T-helper 17 cell (primary cell): ENCODE results near the gene PELI2. TPM values are rescaled to one million over a fixed set of nuclear protein-coding genes. Genes with fewer than 3 reads are reported as not detected.

ENCODE experiments used
- ATAC-seq: fragments of 150-1000 bp; cut with Tn5 transposase; 2 replicates; pipeline ENCODE4 v1.10.0; 2021; ENCODE audit warnings: mild to moderate bottlenecking, moderate library complexity
- DNase-seq, 3 donors: peaks; one replicate each; pipeline versions ENCODE4 v3.0.0 to v3.0.0-alpha.2; 2020 to 2021
- H3K9me3 ChIP-seq: one replicate; pipeline ENCODE4 v1.7.0; 2013; ENCODE audit warnings: low read length, mild to moderate bottlenecking; ENCODE audit not compliant: control insufficient read depth, poor library complexity, severe bottlenecking
- H3K27ac Mint-ChIP-seq: one replicate; pipeline ENCODE4 v1.8.0; 2022; ENCODE audit warnings: mild to moderate bottlenecking, moderate library complexity, mixed read lengths
- H3K27me3 Mint-ChIP-seq: one replicate; pipeline ENCODE4 v1.8.0; 2022; ENCODE audit warnings: mixed read lengths
- H3K36me3 Mint-ChIP-seq: one replicate; pipeline ENCODE4 v1.8.0; 2022; ENCODE audit warnings: low read depth, mixed read lengths
- H3K4me1 Mint-ChIP-seq: one replicate; pipeline ENCODE4 v1.8.0; 2022; ENCODE audit warnings: mild to moderate bottlenecking, mixed read lengths
- H3K4me3 Mint-ChIP-seq: one replicate; pipeline ENCODE4 v1.8.0; 2022; ENCODE audit warnings: mild to moderate bottlenecking, moderate library complexity, mixed read lengths
- total RNA-seq, 4 donors: library from RNA in 2 of 4; stranded (reverse) in 2 of 4; gene quantifications; one replicate each; pipeline ENCODE4 v1.2.3 and lab custom pipeline; 2022 to 2026

PELI2 gene
- total RNA-seq, 2 donors from 2014 or later: 11.2 to 26.3 TPM

- no peaks in the 10 kb centered on the region for H3K9me3 ChIP-seq
- no peaks in the 10 kb centered on the region for H3K4me1 Mint-ChIP-seq
- ATAC-seq (no peak), DNase-seq (no peak)
- H3K4me3 Mint-ChIP-seq: no peak overlapping the region
- H3K27ac Mint-ChIP-seq: no peak overlapping the region
- H3K36me3 Mint-ChIP-seq: peaks cover 1% of the 10 kb centered on the region
- H3K27me3 Mint-ChIP-seq: no peaks in the 10 kb centered on the region
Observed at GRCh38 chr14:56304456-56304855, 186.2 kb downstream of the PELI2 start.

GRCh38 chr14:56309198-56309597 is 191.0 kb downstream of the PELI2 start:
- ATAC-seq (no peak), DNase-seq (no peak)
- no peaks in the 10 kb centered on the region for H3K9me3 ChIP-seq
- no peaks in the 10 kb centered on the region for H3K4me1 Mint-ChIP-seq
- peaks cover 2% of the 10 kb centered on the region for H3K36me3 Mint-ChIP-seq
- no peak overlapping the region for H3K27ac Mint-ChIP-seq
- no peaks in the 10 kb centered on the region for H3K27me3 Mint-ChIP-seq
- H3K4me3 Mint-ChIP-seq: no peak overlapping the region

GRCh38 chr14:56310643-56311042 is 192.4 kb downstream of the PELI2 start:
- DNase-seq: no peak
- no peaks in the 10 kb centered on the region for H3K9me3 ChIP-seq
- no peaks in the 10 kb centered on the region for H3K27me3 Mint-ChIP-seq
- peaks cover 2% of the 10 kb centered on the region for H3K36me3 Mint-ChIP-seq
- no peak for ATAC-seq
- no peak overlapping the region for H3K27ac Mint-ChIP-seq
- H3K4me3 Mint-ChIP-seq: no peak overlapping the region
- H3K4me1 Mint-ChIP-seq: no peaks in the 10 kb centered on the region

GRCh38 chr14:56313789-56314188 is 195.6 kb downstream of the PELI2 start:
- ATAC-seq: no peak
- no peaks in the 10 kb centered on the region for H3K4me1 Mint-ChIP-seq
- no peak for DNase-seq
- no peak overlapping the region for H3K4me3 Mint-ChIP-seq
- H3K27me3 Mint-ChIP-seq: no peaks in the 10 kb centered on the region
- peaks cover 2% of the 10 kb centered on the region for H3K36me3 Mint-ChIP-seq
- no peaks in the 10 kb centered on the region for H3K9me3 ChIP-seq
- no peak overlapping the region for H3K27ac Mint-ChIP-seq

GRCh38 chr14:56318393-56319115 is 200.3 kb downstream of the PELI2 start:
- H3K9me3 ChIP-seq: no peaks in the 10 kb centered on the region
- H3K4me1 Mint-ChIP-seq: no peaks in the 10 kb centered on the region
- no peaks in the 10 kb centered on the region for H3K27me3 Mint-ChIP-seq
- no peak for ATAC-seq
- H3K36me3 Mint-ChIP-seq: peaks cover 4% of the 10 kb centered on the region
- no peak for DNase-seq
- no peak overlapping the region for H3K27ac Mint-ChIP-seq
- no peak overlapping the region for H3K4me3 Mint-ChIP-seq

GRCh38 chr14:56321861-56322260 is 203.7 kb downstream of the PELI2 start:
- no peak overlapping the region for H3K27ac Mint-ChIP-seq
- no peak for DNase-seq
- no peak overlapping the region for H3K4me3 Mint-ChIP-seq
- no peaks in the 10 kb centered on the region for H3K27me3 Mint-ChIP-seq
- H3K36me3 Mint-ChIP-seq: peaks cover 4% of the 10 kb centered on the region
- no peaks in the 10 kb centered on the region for H3K4me1 Mint-ChIP-seq
- no peaks in the 10 kb centered on the region for H3K9me3 ChIP-seq
- ATAC-seq: no peak

GRCh38 chr14:56322531-56322930 is 204.3 kb downstream of the PELI2 start:
- Mint-ChIP-seq H3K4me1 (no peaks in the 10 kb centered on the region), H3K27ac (no peak overlapping the region), H3K4me3 (no peak overlapping the region), H3K36me3 (peaks cover 4% of the 10 kb centered on the region), H3K27me3 (no peaks in the 10 kb centered on the region)
- ATAC-seq (no peak), DNase-seq (no peak)
- no peaks in the 10 kb centered on the region for H3K9me3 ChIP-seq

GRCh38 chr14:56324454-56324853 is 206.2 kb downstream of the PELI2 start:
- Mint-ChIP-seq H3K4me1 (no peaks in the 10 kb centered on the region), H3K27me3 (no peaks in the 10 kb centered on the region), H3K4me3 (no peak overlapping the region), H3K27ac (no peak overlapping the region), H3K36me3 (peaks cover 2% of the 10 kb centered on the region)
- ATAC-seq (no peak), DNase-seq (no peak)
- H3K9me3 ChIP-seq: no peaks in the 10 kb centered on the region

GRCh38 chr14:56324856-56325699 is 206.9 kb downstream of the PELI2 start:
- Mint-ChIP-seq H3K4me3 (no peak overlapping the region), H3K27me3 (no peaks in the 10 kb centered on the region), H3K36me3 (peaks cover under 1% of the 10 kb centered on the region), H3K27ac (no peak overlapping the region), H3K4me1 (no peaks in the 10 kb centered on the region)
- ATAC-seq (no peak), DNase-seq (no peak)
- no peaks in the 10 kb centered on the region for H3K9me3 ChIP-seq

- Mint-ChIP-seq H3K36me3 (peaks cover 2% of the 10 kb centered on the region), H3K4me1 (no peaks in the 10 kb centered on the region), H3K27ac (no peak overlapping the region), H3K4me3 (no peak overlapping the region), H3K27me3 (no peaks in the 10 kb centered on the region)
- ATAC-seq (no peak), DNase-seq (no peak)
- no peaks in the 10 kb centered on the region for H3K9me3 ChIP-seq
Observed at GRCh38 chr14:56328021-56328420, 209.8 kb downstream of the PELI2 start.

- Mint-ChIP-seq H3K36me3 (peaks cover 2% of the 10 kb centered on the region), H3K4me3 (no peak overlapping the region), H3K27me3 (no peaks in the 10 kb centered on the region), H3K27ac (no peak overlapping the region), H3K4me1 (peaks cover 6% of the 10 kb centered on the region)
- ATAC-seq (no peak), DNase-seq (no peak)
- no peaks in the 10 kb centered on the region for H3K9me3 ChIP-seq
Observed at GRCh38 chr14:56331592-56332216, 213.5 kb downstream of the PELI2 start.

- no peak overlapping the region for H3K4me3 Mint-ChIP-seq
- H3K36me3 Mint-ChIP-seq: peaks cover 2% of the 10 kb centered on the region
- DNase-seq (no peak), ATAC-seq (peak; percentile 37)
- H3K27me3 Mint-ChIP-seq: no peaks in the 10 kb centered on the region
- peaks cover 6% of the 10 kb centered on the region for H3K4me1 Mint-ChIP-seq
- no peaks in the 10 kb centered on the region for H3K9me3 ChIP-seq
- peak overlapping the region; percentile 11 for H3K27ac Mint-ChIP-seq
Observed at GRCh38 chr14:56333359-56334292, 215.4 kb downstream of the PELI2 start.
